ENCODE measurements around the gene RPTOR.

Gene RPTOR

DNA sequence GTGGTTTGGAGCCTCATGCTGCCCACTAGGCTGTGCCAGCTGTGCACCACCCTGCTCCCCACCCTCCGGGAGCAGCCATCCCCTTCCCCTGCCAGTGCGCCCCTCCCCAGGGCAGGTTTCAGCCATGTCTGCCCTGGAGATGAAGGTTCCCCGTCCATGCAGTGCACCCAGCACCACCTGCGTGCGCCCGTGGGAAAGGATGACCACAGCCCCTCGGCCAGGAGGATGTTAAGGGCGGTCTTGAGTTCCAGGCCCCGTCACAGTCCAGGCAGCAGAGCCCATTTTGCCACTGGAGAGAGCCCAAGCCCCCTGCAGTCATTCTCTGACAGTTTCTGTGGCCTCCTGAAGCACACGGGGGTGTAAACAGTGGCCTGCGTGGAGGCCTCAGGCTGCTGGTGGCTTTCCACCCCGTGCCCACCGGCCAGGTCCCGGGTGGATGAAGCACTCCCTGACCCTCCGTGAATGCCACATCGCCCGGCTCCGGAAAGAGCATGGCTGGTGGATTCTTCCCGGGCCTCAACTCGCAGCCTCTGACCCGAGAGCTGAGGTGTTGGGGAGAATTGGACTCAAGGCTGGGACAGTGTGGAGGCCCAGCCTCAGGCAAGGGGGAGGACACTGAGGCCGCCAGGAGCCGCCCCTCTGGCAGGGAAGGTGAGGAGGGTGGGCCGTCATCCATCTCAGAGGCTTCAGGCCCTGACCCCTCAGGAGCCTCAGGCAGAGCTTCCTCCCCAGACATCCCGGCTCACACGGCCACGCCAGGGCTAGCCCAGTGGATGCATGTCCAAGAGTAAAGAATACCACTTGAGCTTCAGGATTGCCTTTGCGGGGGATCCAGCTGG lies 377.3 kb downstream of the RPTOR start:
- H3K4ac ChIP-seq (ENCODE audit: low read length) = no peak overlapping the region
- no peak overlapping the region for H2BK12ac ChIP-seq (ENCODE audit: low read length)
- no peak overlapping the region for H2AFZ ChIP-seq (ENCODE audit: low read length)
- H4K8ac ChIP-seq (ENCODE audit: low read depth, low read length) = no peak overlapping the region
- H3K27ac ChIP-seq (replicated peaks; ENCODE audit: low read length) = no peak overlapping the region
- peak overlapping the region; percentile 41 for H3K18ac ChIP-seq (ENCODE audit: low read length)
- H3K14ac ChIP-seq (ENCODE audit: low read length) = peak overlapping the region; percentile 89
- peak overlapping the region; percentile 71 for H3K23ac ChIP-seq (ENCODE audit: low read depth, low read length, poor library complexity)
- H2BK120ac ChIP-seq (ENCODE audit: low read depth, low read length) = no peak overlapping the region
- H3K9ac ChIP-seq (ENCODE audit: low read depth, low read length, poor library complexity) = no peak overlapping the region
- H2BK5ac ChIP-seq (ENCODE audit: low read length) = no peak overlapping the region
- peaks cover 3% of the 10 kb centered on the region for H3K79me1 ChIP-seq (ENCODE audit: low read depth, low read length)
- peaks cover 0 to 7% of the 10 kb centered on the region in 2 donors for H3K4me1 ChIP-seq (ENCODE audit: control insufficient read depth in 2 of 2, insufficient read depth in 1 of 2, low read depth in 1 of 2, low read length in 2 of 2)
- peaks cover 0 to 3% of the 10 kb centered on the region in 2 donors for H3K9me3 ChIP-seq (replicated peaks in 1 of 2; ENCODE audit: control insufficient read depth in 2 of 2, insufficient read depth in 1 of 2, low read depth in 1 of 2, low read length in 2 of 2)
- H3K36me3 ChIP-seq (replicated peaks in 1 of 2; ENCODE audit: control insufficient read depth in 2 of 2, insufficient read depth in 2 of 2, low read length in 2 of 2) = peaks cover 11 to 62% of the 10 kb centered on the region in 2 donors
- no peak overlapping the region for H2AK5ac ChIP-seq (ENCODE audit: low read depth, low read length)
- no peak overlapping the region for H3K4me3 ChIP-seq (ENCODE audit: low read length in 2 of 2)
- H2BK15ac ChIP-seq (ENCODE audit: low read length) = no peak overlapping the region
- WGBS, 2 donors (ENCODE audit: extremely low coverage in 2 of 2, insufficient read length in 2 of 2, insufficient replicate concordance in 1 of 2) = no CpG with 5 or more reads among the region's 28 CpGs
- no peak overlapping the region for H4K91ac ChIP-seq (ENCODE audit: low read depth, low read length, poor library complexity)
- no peak for DNase-seq (ENCODE audit: low spot score)
- H3K27me3 ChIP-seq (ENCODE audit: control insufficient read depth in 3 of 3, insufficient read depth in 3 of 3, low read depth in 1 of 3, low read length in 3 of 3) = no peaks in the 10 kb centered on the region
- H3K4me2 ChIP-seq (ENCODE audit: insufficient read depth, low read length, poor library complexity, severe bottlenecking) = no peak overlapping the region

DNA sequence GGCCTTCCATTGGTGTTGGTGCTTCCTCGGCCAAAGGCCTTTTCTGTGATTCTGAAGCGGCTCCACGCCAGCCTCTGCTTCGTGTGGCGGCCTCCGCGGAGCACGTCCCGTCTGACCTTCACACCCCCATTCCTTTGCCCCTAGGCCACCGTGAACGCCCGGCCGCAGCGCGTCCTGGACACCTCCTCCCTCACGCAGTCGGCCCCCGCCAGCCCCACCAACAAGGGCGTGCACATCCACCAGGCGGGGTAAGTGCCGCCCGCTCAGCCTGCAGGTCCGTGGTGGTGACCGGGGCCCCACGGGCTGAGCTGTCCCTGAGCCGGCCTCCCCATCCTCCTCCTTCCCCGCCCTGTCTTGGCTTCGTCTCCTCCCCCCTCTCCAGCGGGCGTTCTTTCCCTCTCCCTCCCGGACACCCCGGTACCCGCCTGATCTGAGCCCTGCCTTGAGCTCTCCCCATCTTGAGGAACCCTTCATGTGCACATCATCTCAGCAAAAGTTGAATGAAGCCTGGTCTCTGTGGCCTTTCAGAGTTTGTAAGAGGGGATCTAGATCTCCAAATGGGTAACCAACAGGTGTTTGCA lies 378.0 kb downstream of the RPTOR start:
- peak overlapping the region; percentile 21 for H3K18ac ChIP-seq (ENCODE audit: low read length)
- H3K4me1 ChIP-seq (ENCODE audit: control insufficient read depth in 2 of 2, insufficient read depth in 1 of 2, low read depth in 1 of 2, low read length in 2 of 2) = peaks cover 4 to 10% of the 10 kb centered on the region in 2 donors
- H3K4me3 ChIP-seq (ENCODE audit: low read length in 2 of 2) = no peak overlapping the region
- H4K8ac ChIP-seq (ENCODE audit: low read depth, low read length) = no peak overlapping the region
- H2BK5ac ChIP-seq (ENCODE audit: low read length) = no peak overlapping the region
- H3K23ac ChIP-seq (ENCODE audit: low read depth, low read length, poor library complexity) = no peak overlapping the region
- no peak overlapping the region for H2AK5ac ChIP-seq (ENCODE audit: low read depth, low read length)
- no peak overlapping the region for H3K4ac ChIP-seq (ENCODE audit: low read length)
- no peak overlapping the region for H4K91ac ChIP-seq (ENCODE audit: low read depth, low read length, poor library complexity)
- peaks cover 0 to 3% of the 10 kb centered on the region in 2 donors for H3K9me3 ChIP-seq (replicated peaks in 1 of 2; ENCODE audit: control insufficient read depth in 2 of 2, insufficient read depth in 1 of 2, low read depth in 1 of 2, low read length in 2 of 2)
- H3K14ac ChIP-seq (ENCODE audit: low read length) = no peak overlapping the region
- H3K9ac ChIP-seq (ENCODE audit: low read depth, low read length, poor library complexity) = peak overlapping the region; percentile 27
- no CpG with 5 or more reads among the region's 33 CpGs for WGBS, 2 donors (ENCODE audit: extremely low coverage in 2 of 2, insufficient read length in 2 of 2, insufficient replicate concordance in 1 of 2)
- no peak overlapping the region for H2BK12ac ChIP-seq (ENCODE audit: low read length)
- H3K27me3 ChIP-seq (ENCODE audit: control insufficient read depth in 3 of 3, insufficient read depth in 3 of 3, low read depth in 1 of 3, low read length in 3 of 3) = no peaks in the 10 kb centered on the region
- H3K27ac ChIP-seq (replicated peaks; ENCODE audit: low read length) = no peak overlapping the region
- H3K79me1 ChIP-seq (ENCODE audit: low read depth, low read length) = peaks cover 3% of the 10 kb centered on the region
- H2AFZ ChIP-seq (ENCODE audit: low read length) = no peak overlapping the region
- peaks cover 11 to 63% of the 10 kb centered on the region in 2 donors for H3K36me3 ChIP-seq (replicated peaks in 1 of 2; ENCODE audit: control insufficient read depth in 2 of 2, insufficient read depth in 2 of 2, low read length in 2 of 2)
- no peak overlapping the region for H3K4me2 ChIP-seq (ENCODE audit: insufficient read depth, low read length, poor library complexity, severe bottlenecking)
- no peak for DNase-seq (ENCODE audit: low spot score)
- no peak overlapping the region for H2BK15ac ChIP-seq (ENCODE audit: low read length)
- no peak overlapping the region for H2BK120ac ChIP-seq (ENCODE audit: low read depth, low read length)

DNA sequence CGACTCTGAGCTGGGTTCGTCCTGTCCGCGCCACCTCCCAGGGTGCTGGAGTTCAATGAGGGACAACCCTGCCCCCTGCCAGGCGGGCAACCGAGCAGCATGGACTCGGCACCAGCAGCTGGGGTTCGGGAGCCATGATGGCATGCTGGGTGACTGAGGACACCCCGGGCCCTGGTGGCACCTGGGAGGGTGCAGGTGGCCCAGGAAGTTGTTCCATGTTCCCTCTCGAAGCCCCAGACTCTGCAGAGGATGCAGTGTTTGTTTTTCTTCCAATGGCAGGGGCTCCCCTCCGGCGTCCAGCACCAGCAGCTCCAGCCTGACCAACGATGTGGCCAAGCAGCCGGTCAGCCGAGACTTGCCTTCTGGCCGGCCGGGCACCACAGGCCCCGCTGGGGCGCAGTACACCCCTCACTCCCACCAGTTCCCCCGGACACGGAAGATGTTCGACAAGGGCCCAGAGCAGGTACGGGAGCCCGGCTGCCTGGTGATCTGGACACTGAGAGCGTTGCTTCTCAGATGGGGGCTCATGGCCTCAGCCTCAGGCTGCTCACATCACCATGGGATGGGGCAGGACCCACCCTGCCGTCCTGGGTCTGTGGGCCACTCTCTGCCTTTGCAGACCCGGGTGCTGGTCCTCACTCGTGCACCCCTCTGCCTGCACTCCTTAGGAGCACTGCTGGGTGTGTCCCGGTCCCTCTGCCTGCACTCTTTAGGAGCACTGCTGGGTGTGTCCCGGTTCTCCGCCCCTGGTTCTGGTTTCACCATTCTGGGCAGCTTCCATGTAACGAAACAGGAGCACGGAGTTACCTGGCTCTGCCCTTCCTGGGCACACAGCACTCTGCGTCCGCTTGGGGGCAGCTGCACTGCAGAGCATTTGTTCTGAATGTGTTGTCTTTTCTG lies 378.8 kb downstream of the RPTOR start:
- Histone ChIP-seq H2AK5ac (ENCODE audit: low read depth, low read length) (no peak overlapping the region), H2AFZ (ENCODE audit: low read length) (no peak overlapping the region), H3K4me1 (ENCODE audit: control insufficient read depth in 2 of 2, insufficient read depth in 1 of 2, low read depth in 1 of 2, low read length in 2 of 2) (peaks cover 6 to 13% of the 10 kb centered on the region in 2 donors), H2BK120ac (ENCODE audit: low read depth, low read length) (no peak overlapping the region), H3K4me3 (ENCODE audit: low read length in 2 of 2) (no peak overlapping the region), H3K14ac (ENCODE audit: low read length) (no peak overlapping the region), H3K9ac (ENCODE audit: low read depth, low read length, poor library complexity) (no peak overlapping the region), H3K79me1 (ENCODE audit: low read depth, low read length) (peaks cover 3% of the 10 kb centered on the region), H3K27ac (replicated peaks; ENCODE audit: low read length) (no peak overlapping the region), H4K8ac (ENCODE audit: low read depth, low read length) (no peak overlapping the region), H3K23ac (ENCODE audit: low read depth, low read length, poor library complexity) (no peak overlapping the region), H2BK5ac (ENCODE audit: low read length) (peak overlapping the region; percentile 56), H3K4me2 (ENCODE audit: insufficient read depth, low read length, poor library complexity, severe bottlenecking) (no peak overlapping the region), H3K36me3 (replicated peaks in 1 of 2; ENCODE audit: control insufficient read depth in 2 of 2, insufficient read depth in 2 of 2, low read length in 2 of 2) (peaks cover 10 to 60% of the 10 kb centered on the region in 2 donors), H4K91ac (ENCODE audit: low read depth, low read length, poor library complexity) (no peak overlapping the region), H2BK15ac (ENCODE audit: low read length) (no peak overlapping the region), H3K9me3 (replicated peaks in 1 of 2; ENCODE audit: control insufficient read depth in 2 of 2, insufficient read depth in 1 of 2, low read depth in 1 of 2, low read length in 2 of 2) (peaks cover 0 to 3% of the 10 kb centered on the region in 2 donors), H3K27me3 (ENCODE audit: control insufficient read depth in 3 of 3, insufficient read depth in 3 of 3, low read depth in 1 of 3, low read length in 3 of 3) (no peaks in the 10 kb centered on the region), H3K4ac (ENCODE audit: low read length) (no peak overlapping the region), H3K18ac (ENCODE audit: low read length) (no peak overlapping the region), H2BK12ac (ENCODE audit: low read length) (no peak overlapping the region)
- no peak for DNase-seq (ENCODE audit: low spot score)
- WGBS, 2 donors (ENCODE audit: extremely low coverage in 2 of 2, insufficient read length in 2 of 2, insufficient replicate concordance in 1 of 2) = no CpG with 5 or more reads among the region's 35 CpGs

Measured in neuronal stem cell (in vitro differentiated cells).